ENCODE measurements around the gene MRO.
"Not testable (repeated sequence)": the region's sequence is repeated elsewhere in the genome, so short reads cannot be mapped to it uniquely, and the experiment has no call there.

Gene MRO

GRCh38 chr18:50850307-50851065 lies 30.7 kb upstream of the MRO start:
- TF ChIP-seq POLR2AphosphoS5 (IDR thresholded peaks at IDR 0.05; ENCODE audit: low read depth, low read length) (no peak), POLR2A (IDR thresholded peaks at IDR 0.05; ENCODE audit: low read depth, low read length) (no peak)
- no peak for DNase-seq (ENCODE audit: insufficient read length)
- no peak for FAIRE-seq

GRCh38 chr18:50849419-50849821 lies 29.6 kb upstream of the MRO start:
- FAIRE-seq (peak; percentile 17), DNase-seq (ENCODE audit: insufficient read length) (no peak)
- TF ChIP-seq TAF1 (IDR thresholded peaks at IDR 0.05; ENCODE audit: borderline replicate concordance, low read depth, low read length) (no peak), POLR2AphosphoS5 (IDR thresholded peaks at IDR 0.05; ENCODE audit: low read depth, low read length) (no peak), POLR2A (IDR thresholded peaks at IDR 0.05; ENCODE audit: low read depth, low read length) (no peak)

DNA sequence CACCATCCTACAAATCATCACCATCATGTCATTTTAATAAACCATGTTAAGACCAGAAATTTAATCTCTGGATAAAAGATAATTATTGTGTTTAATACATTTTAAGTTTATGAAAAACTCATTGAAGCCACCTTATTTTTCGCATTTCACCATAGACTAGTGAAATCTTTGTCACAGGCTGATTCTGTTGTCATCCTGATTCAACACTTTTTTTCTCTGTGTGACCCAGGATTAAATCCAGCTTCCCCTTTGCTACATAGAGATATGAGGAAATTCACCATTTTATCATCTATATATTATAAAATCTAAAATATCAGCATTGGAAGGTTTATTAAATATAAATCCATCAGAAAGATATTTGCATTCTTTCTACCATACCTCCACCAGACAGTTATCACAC lies 29.2 kb upstream of the MRO start:
- FAIRE-seq, result no peak
- no peak for DNase-seq (ENCODE audit: insufficient read length)
- TF ChIP-seq TAF1 (IDR thresholded peaks at IDR 0.05; ENCODE audit: borderline replicate concordance, low read depth, low read length) (no peak), POLR2A (IDR thresholded peaks at IDR 0.05; ENCODE audit: low read depth, low read length) (no peak), POLR2AphosphoS5 (IDR thresholded peaks at IDR 0.05; ENCODE audit: low read depth, low read length) (no peak)

DNA sequence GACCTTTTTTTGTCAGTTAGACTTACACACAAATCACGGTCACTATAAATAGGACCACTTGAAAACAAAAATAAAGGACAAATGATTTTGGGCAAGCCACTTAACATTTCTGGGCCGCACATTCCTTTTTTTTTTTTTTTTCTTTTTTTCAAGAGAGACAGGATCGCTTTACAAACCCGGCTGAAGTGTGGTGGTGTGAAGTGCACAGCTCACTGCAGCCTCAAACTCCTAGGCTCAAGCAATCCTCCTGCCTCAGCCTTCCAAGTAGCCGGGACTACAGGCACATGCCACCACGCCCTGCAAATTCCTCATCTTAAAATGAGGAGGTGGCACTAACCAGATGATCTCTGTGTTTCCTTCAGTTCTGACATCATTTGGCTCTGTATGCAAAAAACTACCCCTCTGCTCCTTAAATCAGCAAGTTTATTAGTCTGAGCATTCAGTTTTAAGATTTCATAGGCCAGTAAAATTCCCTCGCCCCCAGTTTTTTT lies 28.3 kb upstream of the MRO start:
- TF ChIP-seq POLR2AphosphoS5 (IDR thresholded peaks at IDR 0.05; ENCODE audit: low read depth, low read length) (no peak), POLR2A (IDR thresholded peaks at IDR 0.05; ENCODE audit: low read depth, low read length) (no peak), TAF1 (IDR thresholded peaks at IDR 0.05; ENCODE audit: borderline replicate concordance, low read depth, low read length) (no peak)
- FAIRE-seq, result no peak
- DNase-seq (ENCODE audit: insufficient read length), result no peak

GRCh38 chr18:50847192-50847591 lies 27.4 kb upstream of the MRO start:
- FAIRE-seq (no peak), DNase-seq (ENCODE audit: insufficient read length) (no peak)
- TF ChIP-seq POLR2A (IDR thresholded peaks at IDR 0.05; ENCODE audit: low read depth, low read length) (no peak), TAF1 (IDR thresholded peaks at IDR 0.05; ENCODE audit: borderline replicate concordance, low read depth, low read length) (no peak), POLR2AphosphoS5 (IDR thresholded peaks at IDR 0.05; ENCODE audit: low read depth, low read length) (no peak)

DNA sequence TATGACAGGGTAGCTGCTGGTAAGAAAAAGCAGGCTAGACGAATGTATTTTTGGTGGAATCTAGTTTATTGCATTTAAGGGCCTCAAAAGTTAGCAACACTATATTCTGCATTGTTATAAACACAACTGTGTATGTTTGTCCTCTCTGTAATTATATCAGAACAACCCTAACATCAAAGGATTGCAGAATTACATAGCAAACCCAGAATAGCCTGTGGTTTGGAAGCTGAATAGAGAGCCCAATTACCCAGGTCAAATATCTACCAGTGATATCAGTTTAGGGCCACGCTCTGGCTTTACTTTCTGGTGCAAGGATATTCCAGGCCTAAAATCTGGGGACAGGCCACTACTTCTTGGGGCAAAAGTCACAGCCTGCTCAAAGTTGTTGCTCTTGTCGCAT lies 25.1 kb upstream of the MRO start:
- TF ChIP-seq POLR2AphosphoS5 (IDR thresholded peaks at IDR 0.05; ENCODE audit: low read depth, low read length) (no peak), TAF1 (IDR thresholded peaks at IDR 0.05; ENCODE audit: borderline replicate concordance, low read depth, low read length) (no peak), POLR2A (IDR thresholded peaks at IDR 0.05; ENCODE audit: low read depth, low read length) (no peak)
- DNase-seq (ENCODE audit: insufficient read length) (no peak), FAIRE-seq (no peak)

- no peak for FAIRE-seq
- TF ChIP-seq POLR2AphosphoS5 (IDR thresholded peaks at IDR 0.05; ENCODE audit: low read depth, low read length), result no peak
- no peak for TF ChIP-seq TAF1 (IDR thresholded peaks at IDR 0.05; ENCODE audit: borderline replicate concordance, low read depth, low read length)
- DNase-seq (ENCODE audit: insufficient read length), result no peak
Observed at GRCh38 chr18:50844554-50844953, 24.7 kb upstream of the MRO start.

GRCh38 chr18:50842846-50843245 lies 23.0 kb upstream of the MRO start:
- no peak for FAIRE-seq
- TF ChIP-seq POLR2A (IDR thresholded peaks at IDR 0.05; ENCODE audit: low read depth, low read length), result no peak
- no peak for TF ChIP-seq TAF1 (IDR thresholded peaks at IDR 0.05; ENCODE audit: borderline replicate concordance, low read depth, low read length)
- TF ChIP-seq POLR2AphosphoS5 (IDR thresholded peaks at IDR 0.05; ENCODE audit: low read depth, low read length), result no peak
- DNase-seq (ENCODE audit: insufficient read length), result no peak

DNA sequence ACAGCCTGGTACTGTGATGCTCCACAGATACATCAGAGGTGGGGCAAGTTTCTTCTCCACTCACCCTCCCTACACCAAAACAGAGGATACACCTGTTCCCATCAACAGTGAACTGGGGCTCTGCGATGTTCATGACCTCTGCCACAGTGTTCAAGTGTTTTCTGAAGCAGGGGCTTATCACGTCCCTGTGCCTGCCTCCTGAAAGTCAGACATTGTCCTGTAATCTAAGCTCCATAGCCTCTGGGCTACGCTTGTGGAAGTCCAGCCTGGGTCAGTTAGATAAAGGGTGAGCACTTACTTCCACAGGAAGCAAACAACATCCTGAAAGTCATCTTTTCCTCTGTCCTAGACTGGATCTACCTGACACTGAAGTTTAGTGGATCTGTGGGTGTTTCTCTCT lies 20.2 kb upstream of the MRO start:
- FAIRE-seq (no peak), DNase-seq (ENCODE audit: insufficient read length) (no peak)
- TF ChIP-seq TAF1 (IDR thresholded peaks at IDR 0.05; ENCODE audit: borderline replicate concordance, low read depth, low read length), result no peak
- TF ChIP-seq POLR2A (IDR thresholded peaks at IDR 0.05; ENCODE audit: low read depth, low read length), result no peak
- TF ChIP-seq POLR2AphosphoS5 (IDR thresholded peaks at IDR 0.05; ENCODE audit: low read depth, low read length), result no peak

GRCh38 chr18:50839341-50839740 lies 19.5 kb upstream of the MRO start:
- no peak for DNase-seq (ENCODE audit: insufficient read length)

DNA sequence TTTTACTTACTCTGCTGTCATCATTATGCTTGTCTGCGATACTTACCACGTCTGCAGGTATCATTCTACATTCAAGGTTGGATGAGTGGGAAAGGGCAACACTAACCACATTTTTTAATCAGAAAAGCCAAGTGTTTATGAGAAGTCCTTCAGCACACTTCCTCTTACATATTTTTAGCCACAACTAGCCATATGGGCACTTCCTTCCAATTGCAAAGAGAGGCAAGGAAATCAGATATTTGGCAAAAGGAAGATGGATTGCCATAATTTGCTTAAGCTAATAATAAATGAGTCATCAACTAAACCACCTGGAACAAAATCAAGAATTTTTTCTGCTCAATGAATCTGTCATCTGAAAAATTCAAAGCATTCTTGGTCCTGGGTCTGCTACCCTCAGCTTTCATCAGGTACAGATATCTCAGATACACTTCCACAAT lies 16.7 kb upstream of the MRO start:
- FAIRE-seq, result peak; percentile 36
- DNase-seq (ENCODE audit: insufficient read length), result no peak
- no peak for TF ChIP-seq POLR2AphosphoS5 (IDR thresholded peaks at IDR 0.05; ENCODE audit: low read depth, low read length)
- TF ChIP-seq TAF1 (IDR thresholded peaks at IDR 0.05; ENCODE audit: borderline replicate concordance, low read depth, low read length), result no peak
- no peak for TF ChIP-seq POLR2A (IDR thresholded peaks at IDR 0.05; ENCODE audit: low read depth, low read length)

More at GRCh38 chr18:50839341-50839740, 19.5 kb upstream of the MRO start:
- FAIRE-seq, result no peak
- TF ChIP-seq POLR2A (IDR thresholded peaks at IDR 0.05; ENCODE audit: low read depth, low read length), result no peak
- no peak for TF ChIP-seq POLR2AphosphoS5 (IDR thresholded peaks at IDR 0.05; ENCODE audit: low read depth, low read length)
- no peak for TF ChIP-seq TAF1 (IDR thresholded peaks at IDR 0.05; ENCODE audit: borderline replicate concordance, low read depth, low read length)

DNA sequence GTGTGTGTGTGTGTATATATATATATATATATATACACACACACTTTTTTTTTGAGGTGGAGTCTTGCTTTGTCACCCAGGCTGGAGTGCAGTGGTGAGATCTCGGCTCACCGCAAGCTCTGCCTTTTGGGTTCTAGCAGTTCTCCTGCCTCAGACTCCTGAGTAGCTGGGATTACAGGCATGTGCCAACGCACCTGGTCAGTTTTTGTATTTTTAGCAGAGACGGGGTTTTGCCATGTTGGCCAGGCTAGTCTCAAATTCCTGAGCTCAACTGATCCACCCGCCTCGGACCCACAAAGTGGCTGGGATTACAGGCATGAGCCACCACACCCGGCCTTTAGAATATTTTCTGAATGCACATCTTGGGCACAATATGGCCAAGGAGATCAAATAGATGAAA lies 13.7 kb upstream of the MRO start:
- not testable (repeated sequence) for DNase-seq (ENCODE audit: insufficient read length); FAIRE-seq
